GM23248 (cell line): Measurements from ENCODE around the gene CROCC2. TPM values are rescaled to one million over a fixed set of nuclear protein-coding genes. Genes with fewer than 3 reads are reported as not detected.

Source experiments
- DNase-seq: peaks from one replicate; pipeline ENCODE4 v3.0.0-alpha.2; 2015
- H2AFZ ChIP-seq: fragments of 200-600 bp; sonication (generic); 2 replicates; pipeline ENCODE4 v1.6.1; 2016; ENCODE audit warnings: antibody characterized with exemption
- H3F3A ChIP-seq: fragments of 200-600 bp; sonication (generic); 2 replicates; pipeline ENCODE4 v1.6.1; 2016; ENCODE audit warnings: mild to moderate bottlenecking, antibody characterized with exemption, mixed run types; ENCODE audit not compliant: insufficient read depth
- H3K27ac ChIP-seq: fragments of 200-600 bp; sonication (generic); 2 replicates; pipeline ENCODE4 v1.5.1; 2016; ENCODE audit warnings: mild to moderate bottlenecking
- H3K27me3 ChIP-seq: fragments of 200-600 bp; sonication (generic); replicated peaks from 2 replicates; pipeline ENCODE4 v1.6.1; 2016; ENCODE audit warnings: mild to moderate bottlenecking; ENCODE audit not compliant: insufficient read depth
- H3K36me3 ChIP-seq: fragments of 200-600 bp; sonication (generic); 2 replicates; pipeline ENCODE4 v1.6.1; 2016; ENCODE audit warnings: low read depth, mild to moderate bottlenecking
- H3K4me1 ChIP-seq: fragments of 200-600 bp; sonication (generic); 2 replicates; pipeline ENCODE4 v1.6.1; 2016; ENCODE audit warnings: mild to moderate bottlenecking; ENCODE audit not compliant: insufficient read depth
- H3K4me2 ChIP-seq: fragments of 200-600 bp; sonication (generic); one replicate; pipeline ENCODE4 v1.6.1; 2016; ENCODE audit warnings: mild to moderate bottlenecking; ENCODE audit not compliant: unreplicated experiment
- H3K4me3 ChIP-seq: fragments of 200-600 bp; sonication (generic); 2 replicates; pipeline ENCODE4 v1.5.1; 2016; ENCODE audit warnings: mild to moderate bottlenecking
- H3K79me2 ChIP-seq: fragments of 200-600 bp; sonication (generic); 2 replicates; pipeline ENCODE4 v1.6.1; 2016; ENCODE audit warnings: mild to moderate bottlenecking; ENCODE audit not compliant: insufficient read depth
- H3K9ac ChIP-seq: fragments of 200-600 bp; sonication (generic); 2 replicates; pipeline ENCODE4 v1.6.1; 2016; ENCODE audit warnings: mild to moderate bottlenecking
- H3K9me2 ChIP-seq: fragments of 200-600 bp; sonication (generic); 2 replicates; pipeline ENCODE4 v1.6.1; 2016; ENCODE audit warnings: mixed run types, mild to moderate bottlenecking, moderate library complexity; ENCODE audit not compliant: insufficient read depth
- H3K9me3 ChIP-seq: fragments of 200-600 bp; sonication (generic); one replicate; pipeline ENCODE4 v1.6.1; 2017; ENCODE audit warnings: low read depth
- H4K20me1 ChIP-seq: fragments of 200-600 bp; sonication (generic); 2 replicates; pipeline ENCODE4 v1.6.0; 2016; ENCODE audit not compliant: insufficient read depth
- EZH2 ChIP-seq: fragments of 200-600 bp; sonication (generic); IDR thresholded peaks from 2 replicates; pipeline ENCODE4 v1.6.1; 2018; ENCODE audit warnings: antibody characterized with exemption, mild to moderate bottlenecking; ENCODE audit not compliant: insufficient read depth, poor library complexity, severe bottlenecking
- EZH2phosphoT487 ChIP-seq: fragments of 200-600 bp; sonication (generic); IDR thresholded peaks from 2 replicates; pipeline ENCODE4 v1.6.1; 2018; ENCODE audit warnings: antibody characterized with exemption, moderate library complexity, mild to moderate bottlenecking, low read depth; ENCODE audit not compliant: insufficient read depth
- WGBS, 2 experiments: methylation state at CpG; one replicate each; pipeline ENCODE4 v1.1.6; 2015 to 2017; ENCODE audit warnings: low lambda C conversion rate in 2 of 2, low coverage in 1 of 2; ENCODE audit errors: missing lambda C conversion rate in 2 of 2; 5-methylcytosine and 5-hydroxymethylcytosine counted together
- in situ Hi-C: fragments of 300-500 bp; cut with MboI; formaldehyde crosslinking; loops from 2 replicates; pipeline ENCODE4 v1.15.0; 2020
- polyA plus RNA-seq: library from polyadenylated mRNA; unstranded; fragments of >200 nt; fragmentation: Nextera tagmentation; extraction: Ambion mirVana; gene quantifications from 2 replicates; pipeline ENCODE4 v1.2.1, GENCODE V29; 2016
- total RNA-seq: library from RNA; depleted of rRNA; stranded (reverse); fragments of >200 nt; shearing (Covaris generic); gene quantifications from 2 replicates; pipeline ENCODE4 v1.2.3, GENCODE V29; 2014

The CROCC2 gene
- total and polyA plus RNA-seq, 2 experiments from 2014 or later: under 0.01 TPM; not detected in 1

GRCh38 chr2:241001413-241002274, 95.5 kb downstream of the CROCC2 start:
- no peak overlapping the region for H3K9ac ChIP-seq
- no peak overlapping the region for H3K4me2 ChIP-seq
- no peak overlapping the region for H3K4me3 ChIP-seq
- no peak for TF ChIP-seq EZH2
- TF ChIP-seq EZH2phosphoT487: no peak
- no peaks in the 10 kb centered on the region for H4K20me1 ChIP-seq
- peaks cover 69% of the 10 kb centered on the region for H3K79me2 ChIP-seq
- no peak overlapping the region for H2AFZ ChIP-seq
- in situ Hi-C loops: no loop called here
- WGBS, 2 experiments: 82 to 85% methylated on average over 21 of the region's 21 CpGs
- DNase-seq: no peak
- no peaks in the 10 kb centered on the region for H3K27me3 ChIP-seq
- H3K4me1 ChIP-seq: peaks cover 4% of the 10 kb centered on the region; the same call in 1 of the 2 replicates
- peaks cover 17% of the 10 kb centered on the region; the same call in 1 of the 2 replicates for H3K36me3 ChIP-seq
- H3K9me3 ChIP-seq: peaks cover 3% of the 10 kb centered on the region
- H3K9me2 ChIP-seq: no peaks in the 10 kb centered on the region
- no peak overlapping the region for H3K27ac ChIP-seq
- H3F3A ChIP-seq: peaks cover 9% of the 10 kb centered on the region; the same call in 1 of the 2 replicates

GRCh38 chr2:241002275-241003046, 96.3 kb downstream of the CROCC2 start:
- no peaks in the 10 kb centered on the region for H3K9me2 ChIP-seq

GRCh38 chr2:241003047-241003360, 96.9 kb downstream of the CROCC2 start:
- no peaks in the 10 kb centered on the region for H4K20me1 ChIP-seq
- H3K36me3 ChIP-seq: peaks cover 17% of the 10 kb centered on the region; the same call in 1 of the 2 replicates
- TF ChIP-seq EZH2phosphoT487 (no peak), EZH2 (no peak)
- peaks cover 4% of the 10 kb centered on the region; the same call in 1 of the 2 replicates for H3K4me1 ChIP-seq
- WGBS, 2 experiments: 90 to 94% methylated on average over 2 to 7 of the region's 7 CpGs
- H3K79me2 ChIP-seq: peaks cover 82% of the 10 kb centered on the region
- H3K9ac ChIP-seq: no peak overlapping the region
- H3K27ac ChIP-seq: no peak overlapping the region
- H3K9me2 ChIP-seq: no peaks in the 10 kb centered on the region
- in situ Hi-C loops: no loop called here
- no peak for DNase-seq
- H3K9me3 ChIP-seq: peaks cover 3% of the 10 kb centered on the region
- no peak overlapping the region for H3K4me3 ChIP-seq
- H2AFZ ChIP-seq: no peak overlapping the region
- peaks cover 9% of the 10 kb centered on the region; the same call in 1 of the 2 replicates for H3F3A ChIP-seq
- H3K27me3 ChIP-seq: no peaks in the 10 kb centered on the region
- H3K4me2 ChIP-seq: no peak overlapping the region

More at GRCh38 chr2:241002275-241003046, 96.3 kb downstream of the CROCC2 start:
- Histone ChIP-seq H3K4me3 (no peak overlapping the region), H3K4me1 (peaks cover 4% of the 10 kb centered on the region; the same call in 1 of the 2 replicates), H3K4me2 (no peak overlapping the region), H3F3A (peaks cover 9% of the 10 kb centered on the region; the same call in 1 of the 2 replicates), H3K79me2 (peaks cover 77% of the 10 kb centered on the region), H3K9me3 (peaks cover 3% of the 10 kb centered on the region), H3K27ac (no peak overlapping the region), H2AFZ (no peak overlapping the region), H3K27me3 (no peaks in the 10 kb centered on the region), H3K36me3 (peaks cover 17% of the 10 kb centered on the region; the same call in 1 of the 2 replicates), H3K9ac (no peak overlapping the region), H4K20me1 (no peaks in the 10 kb centered on the region)
- TF ChIP-seq EZH2 (no peak), EZH2phosphoT487 (no peak)
- in situ Hi-C loops: no loop called here
- no peak for DNase-seq
- WGBS, 2 experiments: 86 to 87% methylated on average over 11 of the region's 11 CpGs

- no peaks in the 10 kb centered on the region for H4K20me1 ChIP-seq
- peaks cover 17% of the 10 kb centered on the region; the same call in 1 of the 2 replicates for H3K36me3 ChIP-seq
- H3K4me1 ChIP-seq: peaks cover 4% of the 10 kb centered on the region; the same call in 1 of the 2 replicates
- H3K4me3 ChIP-seq: no peak overlapping the region
- H3K9me2 ChIP-seq: no peaks in the 10 kb centered on the region
- H3F3A ChIP-seq: peaks cover 9% of the 10 kb centered on the region; the same call in 1 of the 2 replicates
- peaks cover 86% of the 10 kb centered on the region for H3K79me2 ChIP-seq
- TF ChIP-seq EZH2 (no peak), EZH2phosphoT487 (no peak)
- DNase-seq: no peak
- H3K27ac ChIP-seq: no peak overlapping the region
- no peak overlapping the region for H3K9ac ChIP-seq
- H3K4me2 ChIP-seq: no peak overlapping the region
- no peaks in the 10 kb centered on the region for H3K27me3 ChIP-seq
- in situ Hi-C loops: no loop called here
- no peak overlapping the region for H2AFZ ChIP-seq
- peaks cover 3% of the 10 kb centered on the region for H3K9me3 ChIP-seq
- WGBS, 2 experiments: 90 to 100% methylated on average over 2 of the region's 2 CpGs
Measured at GRCh38 chr2:241003369-241003768, 97.2 kb downstream of the CROCC2 start.
